HG02938 (cell line): ENCODE data around the gene GLI1.
A peak's percentile ranks its signal among the peaks of the same experiment; 100 is the strongest.

Experiments used
- ATAC-seq: cut with Tn5 transposase; IDR thresholded peaks from one replicate; pipeline ENCODE4 v1.9.1; 2021; ENCODE audit warnings: mild to moderate bottlenecking, moderate library complexity; ENCODE audit not compliant: unreplicated experiment

The GLI1 gene

GRCh38 chr12:57460468-57460784, 841 bp downstream of the GLI1 start:
- no peak for ATAC-seq

GRCh38 chr12:57460841-57461275, 1.3 kb downstream of the GLI1 start:
- no peak for ATAC-seq

- ATAC-seq: no peak
These were observed 1.8 kb downstream of the GLI1 start for GRCh38 chr12:57461276-57461916.

GRCh38 chr12:57461917-57462250, 2.3 kb downstream of the GLI1 start:
- ATAC-seq: no peak

DNA sequence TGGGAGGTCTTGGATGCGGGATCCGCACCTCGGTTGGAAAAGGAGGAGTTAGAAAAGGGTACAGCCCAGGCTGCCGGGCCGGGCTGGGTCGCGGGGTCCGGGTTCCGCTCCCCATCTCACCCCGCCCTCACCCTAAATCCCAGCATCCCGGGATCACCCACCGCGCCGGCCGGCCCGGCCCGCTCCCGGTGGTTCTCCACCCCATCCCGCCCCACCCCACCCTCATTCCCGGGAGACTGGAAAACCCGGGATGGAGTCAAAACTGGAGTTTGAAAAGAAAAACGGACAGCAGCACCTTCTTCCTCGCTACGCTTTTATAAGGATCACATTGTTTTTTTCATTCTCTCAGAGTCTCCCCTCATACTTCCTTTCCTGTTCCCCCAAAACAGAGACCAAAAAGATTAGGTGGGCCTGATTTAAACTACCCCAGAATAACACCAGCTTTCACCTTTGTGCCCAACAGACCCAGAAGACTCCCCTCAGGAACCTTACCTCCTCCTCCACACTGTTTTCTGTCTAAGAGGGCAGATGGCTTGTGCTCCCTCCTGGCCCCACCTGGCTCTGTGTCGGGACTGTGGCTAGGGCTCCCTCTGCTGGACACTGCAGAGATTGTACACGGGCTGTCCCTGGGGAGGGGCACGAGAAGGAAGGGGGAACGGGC, 2.8 kb downstream of the GLI1 start:
- peak; percentile 60 for ATAC-seq

GRCh38 chr12:57462912-57463253, 3.3 kb downstream of the GLI1 start:
- no peak for ATAC-seq

DNA sequence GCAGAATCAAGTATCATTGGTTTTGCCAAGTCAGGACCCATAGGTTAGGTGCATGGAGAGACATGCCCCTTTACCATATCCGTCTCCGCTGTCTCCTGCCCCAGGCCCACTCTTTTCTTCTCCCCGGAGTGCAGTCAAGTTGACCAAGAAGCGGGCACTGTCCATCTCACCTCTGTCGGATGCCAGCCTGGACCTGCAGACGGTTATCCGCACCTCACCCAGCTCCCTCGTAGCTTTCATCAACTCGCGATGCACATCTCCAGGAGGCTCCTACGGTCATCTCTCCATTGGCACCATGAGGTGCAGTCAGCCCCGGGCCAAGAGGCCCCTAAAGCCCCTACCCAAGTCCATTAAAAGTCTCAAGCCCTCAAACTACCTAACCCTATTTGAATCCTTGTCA, 5.0 kb downstream of the GLI1 start:
- ATAC-seq: no peak

- no peak for ATAC-seq
These were observed 5.6 kb downstream of the GLI1 start for GRCh38 chr12:57465030-57465746.

DNA sequence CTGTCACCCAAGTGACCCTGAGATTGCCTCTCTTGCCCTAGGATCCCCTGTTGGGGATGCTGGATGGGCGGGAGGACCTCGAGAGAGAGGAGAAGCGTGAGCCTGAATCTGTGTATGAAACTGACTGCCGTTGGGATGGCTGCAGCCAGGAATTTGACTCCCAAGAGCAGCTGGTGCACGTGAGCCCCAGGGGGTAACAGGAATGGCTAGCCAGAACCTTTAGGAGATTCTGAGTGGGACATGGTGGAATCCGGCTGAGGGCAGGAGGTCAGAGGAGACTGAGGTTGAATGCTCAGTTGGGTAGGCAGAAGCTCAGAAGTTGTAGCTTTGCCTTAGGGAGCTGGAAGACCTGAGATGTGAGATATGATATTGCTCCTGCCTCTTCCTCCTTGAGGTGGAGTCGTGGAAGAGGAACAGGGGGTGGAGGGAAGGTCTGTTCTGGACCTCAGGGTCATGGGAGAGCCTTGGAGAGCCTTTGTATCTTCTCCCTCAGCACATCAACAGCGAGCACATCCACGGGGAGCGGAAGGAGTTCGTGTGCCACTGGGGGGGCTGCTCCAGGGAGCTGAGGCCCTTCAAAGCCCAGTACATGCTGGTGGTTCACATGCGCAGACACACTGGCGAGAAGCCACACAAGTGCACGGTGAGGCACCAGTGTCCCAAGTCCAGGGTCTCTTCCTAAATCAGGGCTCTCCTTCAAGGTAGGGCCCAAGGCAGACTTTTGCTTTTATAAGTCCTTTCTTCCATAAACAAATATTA, 6.3 kb downstream of the GLI1 start:
- ATAC-seq: no peak

DNA sequence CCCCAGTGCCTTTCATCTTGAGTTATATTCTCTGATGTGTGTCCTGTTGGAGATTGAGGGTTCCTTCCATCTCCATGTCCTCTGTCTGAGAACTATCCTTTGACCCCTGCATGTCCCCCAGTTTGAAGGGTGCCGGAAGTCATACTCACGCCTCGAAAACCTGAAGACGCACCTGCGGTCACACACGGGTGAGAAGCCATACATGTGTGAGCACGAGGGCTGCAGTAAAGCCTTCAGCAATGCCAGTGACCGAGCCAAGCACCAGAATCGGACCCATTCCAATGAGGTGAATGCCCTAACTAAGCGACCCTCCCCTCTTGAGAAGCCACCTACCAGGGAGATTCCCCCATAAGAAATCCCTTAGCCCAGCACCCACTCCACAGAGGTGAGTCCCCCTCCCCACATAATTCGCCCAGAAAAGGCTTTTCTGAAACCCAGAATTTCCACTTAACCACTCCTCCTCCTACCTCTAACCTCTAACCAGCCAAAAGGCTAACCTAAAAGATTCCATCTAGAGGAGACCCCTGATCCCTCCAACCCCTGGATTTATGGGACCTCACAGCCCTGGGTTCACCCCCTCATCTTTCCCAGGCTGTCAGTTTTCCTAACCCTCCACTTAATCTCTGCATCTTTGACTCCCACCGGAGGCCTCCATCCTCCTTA, 7.8 kb downstream of the GLI1 start:
- ATAC-seq: no peak

- no peak for ATAC-seq
These were observed 8.3 kb downstream of the GLI1 start for GRCh38 chr12:57467915-57468314.

- no peak for ATAC-seq
These were observed 9.9 kb downstream of the GLI1 start for GRCh38 chr12:57469296-57470164.

GRCh38 chr12:57470286-57470969, 10.8 kb downstream of the GLI1 start:
- no peak for ATAC-seq

- ATAC-seq: no peak
These were observed 11.5 kb downstream of the GLI1 start for GRCh38 chr12:57470970-57471656.

DNA sequence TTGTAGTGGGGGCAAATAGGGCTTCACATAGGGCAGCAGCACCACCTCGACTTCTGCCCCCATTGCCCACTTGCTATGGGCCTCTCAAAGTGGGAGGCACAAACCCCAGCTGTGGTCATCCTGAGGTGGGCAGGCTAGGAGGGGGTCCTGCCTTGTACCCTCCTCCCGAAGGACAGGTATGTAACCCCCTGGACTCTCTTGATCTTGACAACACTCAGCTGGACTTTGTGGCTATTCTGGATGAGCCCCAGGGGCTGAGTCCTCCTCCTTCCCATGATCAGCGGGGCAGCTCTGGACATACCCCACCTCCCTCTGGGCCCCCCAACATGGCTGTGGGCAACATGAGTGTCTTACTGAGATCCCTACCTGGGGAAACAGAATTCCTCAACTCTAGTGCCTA, 12.1 kb downstream of the GLI1 start:
- ATAC-seq: no peak

GRCh38 chr12:57472391-57472790, 12.8 kb downstream of the GLI1 start:
- no peak for ATAC-seq

- ATAC-seq: no peak
These were observed 13.8 kb downstream of the GLI1 start for GRCh38 chr12:57473392-57473791.

DNA sequence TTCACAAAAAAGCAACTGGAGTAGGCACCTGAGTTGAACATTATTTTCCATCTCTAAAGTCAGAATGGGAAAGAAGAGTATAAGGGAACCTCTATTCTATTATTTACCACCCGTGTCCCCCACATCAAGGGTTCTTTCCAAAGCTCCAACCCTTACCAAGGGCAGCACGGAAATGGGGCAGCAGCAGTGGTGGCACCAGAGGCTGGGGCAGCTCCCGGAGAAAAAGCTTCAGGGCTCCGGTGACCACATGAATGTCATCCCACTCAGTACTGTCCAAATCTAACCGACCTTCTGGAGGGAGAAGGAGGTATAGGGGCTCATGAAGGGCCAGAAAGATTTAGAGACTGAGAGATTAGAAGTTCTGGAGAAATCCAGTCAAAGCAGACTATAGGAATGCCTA, 14.3 kb downstream of the GLI1 start:
- ATAC-seq: no peak

GRCh38 chr12:57474430-57474829, 14.8 kb downstream of the GLI1 start:
- ATAC-seq: no peak
